K562 (cell line): ENCODE results near the gene WASF1. TPM values are rescaled to one million over a fixed set of nuclear protein-coding genes. Genes with fewer than 3 reads are reported as not detected.

Experiments
- ATF7 ChIP-seq: fragments of 450-650 bp; IDR thresholded peaks from 2 replicates; pipeline ENCODE4 v1.7.1; 2014; ENCODE audit warnings: mild to moderate bottlenecking, moderate library complexity
- BCOR ChIP-seq: fragments of 450-650 bp; IDR thresholded peaks from 2 replicates; pipeline ENCODE4 v1.6.1; 2016
- BDP1 ChIP-seq: IDR thresholded peaks from 3 replicates; pipeline ENCODE4 v1.6.1; 2011; ENCODE audit not compliant: insufficient read length, insufficient read depth
- ETV1 ChIP-seq: fragments of 450-650 bp; conservative IDR thresholded peaks from 2 replicates; pipeline ENCODE4 v1.6.1; 2016; ENCODE audit warnings: missing genetic modification characterization, control low read depth, low read depth, missing compliant biosample characterization
- FOXM1 ChIP-seq, 2 experiments: fragments of 450-650 bp in 1 of 2; sonication (generic) in 1 of 2; formaldehyde crosslinking in 1 of 2; IDR thresholded peaks; 2 replicates each; pipeline versions ENCODE4 v1.6.1 to v1.9.0; 2017 to 2022; ENCODE audit warnings: low read depth in 2 of 2, mild to moderate bottlenecking in 2 of 2, missing genetic modification reagents in 1 of 2, moderate library complexity in 1 of 2
- KDM1A ChIP-seq, 2 experiments: fragments of 450-650 bp; IDR thresholded peaks; 2 replicates each; pipeline ENCODE4 v1.6.1; 2016; ENCODE audit warnings: mild to moderate bottlenecking in 2 of 2
- MYC ChIP-seq, 2 experiments: fragments of 250-450 bp in 1 of 2; sonication (Bioruptor Pico) in 1 of 2; IDR thresholded peaks; 2 replicates each; pipeline versions ENCODE4 v1.5.1 to v1.6.1; 2012 to 2021; ENCODE audit warnings: low read depth in 2 of 2, borderline replicate concordance in 1 of 2, improper control_type of control experiment in 1 of 2, low read length in 1 of 2, mild to moderate bottlenecking in 1 of 2, moderate library complexity in 1 of 2
- NFATC3 ChIP-seq: fragments of 450-650 bp; IDR thresholded peaks from 2 replicates; pipeline ENCODE4 v1.6.1; 2017; ENCODE audit warnings: mild to moderate bottlenecking
- NR2C2 ChIP-seq, 2 experiments: fragments of 200-800 bp in 1 of 2; sonication (Bioruptor generic) in 1 of 2; sonication (generic) in 1 of 2; formaldehyde crosslinking in 1 of 2; IDR thresholded peaks; 2 replicates each; pipeline versions ENCODE4 v1.6.1 to v1.8.0; 2016 to 2022; ENCODE audit warnings: mild to moderate bottlenecking in 1 of 2, missing compliant biosample characterization in 1 of 2, missing genetic modification characterization in 1 of 2, missing genetic modification reagents in 1 of 2
- RAD21 ChIP-seq, 2 experiments: fragments of 250-450 bp in 1 of 2; fragments of 450-650 bp in 1 of 2; sonication (Bioruptor Pico) in 1 of 2; formaldehyde crosslinking in 1 of 2; IDR thresholded peaks in 1 of 2; conservative IDR thresholded peaks in 1 of 2; 2 replicates each; pipeline versions ENCODE4 v1.4.0 to v1.8.0; 2020 to 2022; ENCODE audit warnings: mild to moderate bottlenecking in 2 of 2, moderate library complexity in 1 of 2
- RBM25 ChIP-seq: fragments of 200-400 bp; formaldehyde crosslinking; IDR thresholded peaks from 2 replicates; pipeline ENCODE4 v1.6.1; 2018; ENCODE audit warnings: low read length, low read depth, moderate library complexity; ENCODE audit not compliant: severe bottlenecking
- polyA plus RNA-seq, 8 experiments: library from polyadenylated mRNA; depleted of rRNA in 4 of 8; stranded (reverse) in 5 of 8; unstranded in 3 of 8; fragments of >200 nt; fragmentation: Nextera tagmentation in 2 of 8; fragmentation: Illumina TruSeq in 1 of 8; extraction: Ambion mirVana in 2 of 8; extraction: Trizol in 1 of 8; gene quantifications; 2 replicates each; pipeline versions ENCODE4 v1.2.1 to v1.2.3, GENCODE V29; 2011 to 2014; ENCODE audit warnings: inconsistent platforms in 1 of 8, missing spikeins in 1 of 8
- total RNA-seq, 7 experiments: library from RNA; depleted of rRNA in 6 of 7; stranded (reverse); fragments of >200 nt in 6 of 7; fragmentation: Illumina TruSeq in 2 of 7; extraction: Trizol in 2 of 7; gene quantifications; 2 replicates each; pipeline versions ENCODE4 v1.2.1 to v1.2.3, GENCODE V29; 2011 to 2021; ENCODE audit warnings: low replicate concordance in 1 of 7
- TF ChIP-seq, protein P1 (sequence below): fragments of 250-450 bp; sonication (Bioruptor Pico); IDR thresholded peaks from 2 replicates; pipeline ENCODE4 v1.4.0; 2020; ENCODE audit warnings: mild to moderate bottlenecking, moderate library complexity, borderline replicate concordance
- TF ChIP-seq, protein P2 (sequence below), 2 experiments: fragments of 450-650 bp; conservative IDR thresholded peaks; 2 replicates each; pipeline ENCODE4 v1.6.1; 2017; ENCODE audit warnings: mild to moderate bottlenecking in 2 of 2, moderate library complexity in 2 of 2
- TF ChIP-seq, protein P3 (sequence below), 2 experiments: IDR thresholded peaks; 2 replicates each; pipeline ENCODE4 v1.6.1; 2012; ENCODE audit warnings: improper control_type of control experiment in 2 of 2, low read depth in 2 of 2, low read length in 2 of 2, borderline replicate concordance in 1 of 2

The WASF1 gene
- total and polyA plus RNA-seq, 9 of the 15 experiments (the other 6 are each of a cell fraction or from before 2014, with no cell fraction given): 2.1 to 18.2 (median 7.4) TPM

- TF ChIP-seq MYC (IDR thresholded peaks at IDR 0.05; ENCODE audit: low read depth, low read length) (no peak), MYC (CRISPR knock-in tag; IDR thresholded peaks at IDR 0.05; ENCODE audit: borderline replicate concordance, low read depth) (no peak), KDM1A (IDR thresholded peaks at IDR 0.05) (0 out of 4 replicates have a peak, but pooled peaks of 1 of the 2 experiments have one; percentile 6), RBM25 (no peak), NR2C2 (CRISPR knock-in tag; IDR thresholded peaks at IDR 0.05) (no peak), NR2C2 (tag; IDR thresholded peaks at IDR 0.05) (no peak), ETV1 (no peak), ATF7 (peak; percentile 21; the same call in 1 of the 2 replicates), RAD21 (CRISPR knock-in tag; conservative IDR thresholded peaks at IDR 0.05 in 1 of 2, IDR thresholded peaks at IDR 0.05 in 1 of 2) (peak; percentile 61 to 73), BCOR (0 out of 2 replicates have a peak, but pooled peaks have one; percentile 42), FOXM1 (IDR thresholded peaks at IDR 0.05; ENCODE audit: low read depth) (no peak), FOXM1 (CRISPR knock-in tag; IDR thresholded peaks at IDR 0.05; ENCODE audit: low read depth) (peak; percentile 8; the same call in 1 of the 2 replicates), NFATC3 (peak; percentile 62; the same call in 1 of the 2 replicates), BDP1 (no peak)
- TF ChIP-seq, protein P1, sequence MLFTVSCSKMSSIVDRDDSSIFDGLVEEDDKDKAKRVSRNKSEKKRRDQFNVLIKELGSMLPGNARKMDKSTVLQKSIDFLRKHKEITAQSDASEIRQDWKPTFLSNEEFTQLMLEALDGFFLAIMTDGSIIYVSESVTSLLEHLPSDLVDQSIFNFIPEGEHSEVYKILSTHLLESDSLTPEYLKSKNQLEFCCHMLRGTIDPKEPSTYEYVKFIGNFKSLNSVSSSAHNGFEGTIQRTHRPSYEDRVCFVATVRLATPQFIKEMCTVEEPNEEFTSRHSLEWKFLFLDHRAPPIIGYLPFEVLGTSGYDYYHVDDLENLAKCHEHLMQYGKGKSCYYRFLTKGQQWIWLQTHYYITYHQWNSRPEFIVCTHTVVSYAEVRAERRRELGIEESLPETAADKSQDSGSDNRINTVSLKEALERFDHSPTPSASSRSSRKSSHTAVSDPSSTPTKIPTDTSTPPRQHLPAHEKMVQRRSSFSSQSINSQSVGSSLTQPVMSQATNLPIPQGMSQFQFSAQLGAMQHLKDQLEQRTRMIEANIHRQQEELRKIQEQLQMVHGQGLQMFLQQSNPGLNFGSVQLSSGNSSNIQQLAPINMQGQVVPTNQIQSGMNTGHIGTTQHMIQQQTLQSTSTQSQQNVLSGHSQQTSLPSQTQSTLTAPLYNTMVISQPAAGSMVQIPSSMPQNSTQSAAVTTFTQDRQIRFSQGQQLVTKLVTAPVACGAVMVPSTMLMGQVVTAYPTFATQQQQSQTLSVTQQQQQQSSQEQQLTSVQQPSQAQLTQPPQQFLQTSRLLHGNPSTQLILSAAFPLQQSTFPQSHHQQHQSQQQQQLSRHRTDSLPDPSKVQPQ (CRISPR knock-in tag): no peak
- TF ChIP-seq, protein P2, sequence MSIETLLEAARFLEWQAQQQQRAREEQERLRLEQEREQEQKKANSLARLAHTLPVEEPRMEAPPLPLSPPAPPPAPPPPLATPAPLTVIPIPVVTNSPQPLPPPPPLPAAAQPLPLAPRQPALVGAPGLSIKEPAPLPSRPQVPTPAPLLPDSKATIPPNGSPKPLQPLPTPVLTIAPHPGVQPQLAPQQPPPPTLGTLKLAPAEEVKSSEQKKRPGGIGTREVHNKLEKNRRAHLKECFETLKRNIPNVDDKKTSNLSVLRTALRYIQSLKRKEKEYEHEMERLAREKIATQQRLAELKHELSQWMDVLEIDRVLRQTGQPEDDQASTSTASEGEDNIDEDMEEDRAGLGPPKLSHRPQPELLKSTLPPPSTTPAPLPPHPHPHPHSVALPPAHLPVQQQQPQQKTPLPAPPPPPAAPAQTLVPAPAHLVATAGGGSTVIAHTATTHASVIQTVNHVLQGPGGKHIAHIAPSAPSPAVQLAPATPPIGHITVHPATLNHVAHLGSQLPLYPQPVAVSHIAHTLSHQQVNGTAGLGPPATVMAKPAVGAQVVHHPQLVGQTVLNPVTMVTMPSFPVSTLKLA (conservative IDR thresholded peaks at IDR 0.05): no peak
- TF ChIP-seq, protein P3, sequence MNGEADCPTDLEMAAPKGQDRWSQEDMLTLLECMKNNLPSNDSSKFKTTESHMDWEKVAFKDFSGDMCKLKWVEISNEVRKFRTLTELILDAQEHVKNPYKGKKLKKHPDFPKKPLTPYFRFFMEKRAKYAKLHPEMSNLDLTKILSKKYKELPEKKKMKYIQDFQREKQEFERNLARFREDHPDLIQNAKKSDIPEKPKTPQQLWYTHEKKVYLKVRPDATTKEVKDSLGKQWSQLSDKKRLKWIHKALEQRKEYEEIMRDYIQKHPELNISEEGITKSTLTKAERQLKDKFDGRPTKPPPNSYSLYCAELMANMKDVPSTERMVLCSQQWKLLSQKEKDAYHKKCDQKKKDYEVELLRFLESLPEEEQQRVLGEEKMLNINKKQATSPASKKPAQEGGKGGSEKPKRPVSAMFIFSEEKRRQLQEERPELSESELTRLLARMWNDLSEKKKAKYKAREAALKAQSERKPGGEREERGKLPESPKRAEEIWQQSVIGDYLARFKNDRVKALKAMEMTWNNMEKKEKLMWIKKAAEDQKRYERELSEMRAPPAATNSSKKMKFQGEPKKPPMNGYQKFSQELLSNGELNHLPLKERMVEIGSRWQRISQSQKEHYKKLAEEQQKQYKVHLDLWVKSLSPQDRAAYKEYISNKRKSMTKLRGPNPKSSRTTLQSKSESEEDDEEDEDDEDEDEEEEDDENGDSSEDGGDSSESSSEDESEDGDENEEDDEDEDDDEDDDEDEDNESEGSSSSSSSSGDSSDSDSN (IDR thresholded peaks at IDR 0.05; ENCODE audit: borderline replicate concordance in 1 of 2, low read depth in 2 of 2, low read length in 2 of 2): no peak
Measured at GRCh38 chr6:110178626-110179405, 654 bp downstream of the WASF1 start (continued).
